GM18520 (cell line): ENCODE results near the gene GRAP.
"Not testable (repeated sequence)": the region's sequence is repeated elsewhere in the genome, so short reads cannot be mapped to it uniquely, and the experiment has no call there.

Experiments
- ATAC-seq: cut with Tn5 transposase; IDR thresholded peaks from one replicate; pipeline ENCODE4 v1.9.1; 2021; ENCODE audit not compliant: unreplicated experiment

GRAP gene

DNA sequence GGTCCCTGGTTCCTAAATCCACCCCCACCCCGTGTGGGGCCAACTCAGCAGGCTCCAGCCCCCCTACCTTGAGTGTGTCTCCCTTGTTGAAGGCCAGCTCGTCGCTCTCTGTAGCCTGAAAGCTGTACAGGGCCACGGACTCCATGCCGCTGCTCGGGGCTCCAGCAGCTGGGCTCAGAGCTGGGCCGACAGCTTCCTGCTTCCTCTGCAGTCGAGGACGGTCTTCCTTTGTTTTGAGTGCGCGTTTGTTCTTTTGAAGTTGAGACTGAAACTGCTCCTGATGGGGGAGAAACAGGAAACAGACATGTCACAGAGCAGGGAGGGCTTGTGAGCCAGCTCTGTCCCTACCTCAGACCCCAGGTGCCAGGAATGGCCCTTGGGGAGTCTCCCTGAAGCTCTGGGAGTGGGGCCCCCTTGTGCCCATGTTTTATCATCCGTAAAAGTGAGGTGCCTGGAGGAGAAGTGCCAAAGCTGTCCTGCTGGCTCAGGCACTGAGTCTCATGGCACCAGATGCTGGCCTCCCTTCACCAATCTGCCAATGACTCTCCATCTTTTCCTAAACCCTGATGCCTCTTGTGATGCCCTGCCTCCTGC lies at the start of gene GRAP:
GRAP (minus strand) TSS at position 176 of the 594 bp plus-strand sequence; CDS start at position 145, 31 bp downstream.
- not testable (repeated sequence) for ATAC-seq

DNA sequence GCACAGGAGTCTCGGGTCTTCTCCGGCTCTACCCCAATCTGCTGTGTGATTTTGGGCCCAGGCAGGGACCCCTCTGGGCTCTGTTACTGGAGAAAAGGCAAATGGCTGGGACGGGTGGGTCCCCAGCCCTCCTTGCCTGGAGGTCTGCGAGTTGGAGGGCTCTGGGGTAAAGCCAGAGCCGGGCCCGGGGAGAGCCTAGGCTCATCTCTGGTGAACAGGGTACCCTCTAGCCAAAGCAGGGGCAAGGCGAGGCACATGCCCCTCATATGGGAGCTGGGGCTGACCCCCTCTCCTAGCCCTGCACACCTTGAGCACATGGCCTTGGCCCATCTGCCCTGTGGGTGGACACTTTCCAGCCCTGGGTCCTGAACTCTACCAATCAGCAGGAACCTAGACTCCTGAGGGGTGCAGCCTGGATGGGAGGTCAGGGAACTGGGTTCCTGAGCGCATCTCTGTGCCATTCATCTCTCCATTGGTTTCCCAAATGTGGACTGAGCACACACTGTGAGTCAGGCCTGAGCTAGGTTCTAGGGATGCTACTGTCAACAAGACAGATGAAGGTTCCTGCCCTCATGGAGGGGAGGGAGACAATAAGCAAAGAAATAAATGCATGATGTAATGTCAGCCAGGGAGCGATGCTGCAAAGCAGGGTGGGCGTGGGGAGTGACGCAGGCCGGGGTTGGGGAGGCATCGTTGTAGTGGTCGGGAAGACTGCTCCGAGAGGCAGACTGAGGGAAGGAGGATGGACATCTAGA lies 47.1 kb upstream of the GRAP start:
- ATAC-seq = not testable (repeated sequence)

- not testable (repeated sequence) for ATAC-seq
Measured at GRCh38 chr17:19092737-19093683, 46.3 kb upstream of the GRAP start.

- not testable (repeated sequence) for ATAC-seq
Measured at GRCh38 chr17:19090058-19090772, 43.5 kb upstream of the GRAP start.

DNA sequence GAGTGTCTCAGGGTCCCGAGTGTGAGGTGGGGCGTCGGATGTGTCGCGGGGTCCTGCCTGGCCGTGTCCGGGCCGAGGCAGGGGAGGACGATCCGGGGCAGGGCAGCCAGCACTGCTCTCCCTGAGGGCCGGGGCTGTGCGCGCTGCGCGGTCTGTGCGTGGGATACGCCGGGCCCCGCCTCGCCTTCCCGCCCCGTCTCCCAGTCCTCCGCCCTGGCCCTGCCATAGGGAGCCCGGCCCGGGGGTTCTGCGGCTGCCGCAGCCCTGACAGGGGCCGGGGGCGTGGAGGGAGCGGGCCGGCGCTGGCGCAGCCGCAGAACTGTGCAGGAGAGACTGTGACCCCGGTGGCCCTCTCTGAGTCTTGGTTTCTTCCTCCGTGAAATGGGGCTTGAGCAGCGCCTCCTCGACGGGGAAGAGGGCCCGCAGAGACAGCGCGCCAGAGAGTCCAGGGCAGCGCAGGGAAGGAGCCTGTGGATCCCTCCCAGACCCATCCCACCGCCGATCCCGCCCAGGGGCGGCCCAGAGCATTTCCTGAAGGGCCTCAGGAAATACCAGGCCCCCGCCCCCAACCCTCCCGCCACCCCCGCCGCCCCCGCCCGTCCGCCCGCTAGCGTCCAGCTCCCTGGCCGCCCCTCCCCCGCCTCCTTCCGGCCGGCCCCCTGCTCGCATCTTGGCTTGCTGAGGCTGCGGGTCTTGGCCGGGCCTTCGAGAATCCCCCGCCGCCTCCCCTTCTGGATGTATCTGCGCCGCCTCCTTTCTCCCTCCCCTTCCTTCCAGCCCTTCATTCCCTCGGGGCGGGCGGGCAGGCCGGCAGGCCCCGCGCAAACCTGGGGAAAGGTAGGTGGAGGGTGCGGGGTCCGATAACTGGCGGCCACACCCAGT lies 42.3 kb upstream of the GRAP start:
- not testable (repeated sequence) for ATAC-seq

- not testable (repeated sequence) for ATAC-seq
Measured at GRCh38 chr17:19077386-19077785, 30.6 kb upstream of the GRAP start.

GRCh38 chr17:19076398-19077192 lies 29.8 kb upstream of the GRAP start:
- not testable (repeated sequence) for ATAC-seq

DNA sequence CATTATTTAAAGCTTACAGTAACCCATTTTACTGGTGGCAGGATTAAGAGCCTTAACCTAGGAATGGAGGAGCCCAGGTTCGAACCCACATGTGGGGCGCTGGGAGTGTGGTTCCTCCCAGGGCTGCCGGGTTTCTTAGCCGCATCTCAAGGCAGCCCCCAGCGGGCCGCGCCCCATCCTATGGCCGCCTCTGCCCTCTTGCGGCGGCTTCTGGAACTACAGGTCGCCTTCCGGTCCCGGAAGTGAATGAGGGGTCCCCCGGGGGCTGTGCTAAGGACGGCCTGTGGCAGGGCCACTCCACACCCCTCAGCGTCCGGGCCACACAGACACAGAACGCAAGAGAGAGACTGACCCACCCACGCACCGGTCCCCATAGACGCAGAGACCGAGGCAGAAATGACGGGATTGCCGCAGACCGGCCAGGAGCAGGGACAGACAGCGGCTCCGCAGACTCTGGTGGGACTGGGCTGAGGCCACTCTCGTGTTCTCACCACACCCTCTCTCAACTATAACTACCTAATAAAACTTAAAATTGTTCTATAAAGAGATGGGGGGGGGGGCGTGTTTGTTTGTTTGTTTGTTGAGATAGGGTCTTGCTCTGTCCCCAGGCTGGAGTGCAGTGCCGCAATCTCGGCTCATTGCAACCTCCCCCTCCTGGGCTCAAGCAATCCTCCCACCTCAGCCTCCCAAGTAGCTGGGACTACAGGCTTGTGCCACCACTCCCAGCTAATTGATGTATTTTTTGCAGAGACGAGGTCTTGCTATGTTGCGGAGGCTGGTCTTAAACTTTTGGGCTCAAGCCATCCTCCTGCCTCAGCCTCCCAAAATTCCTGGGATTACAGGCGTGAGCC lies 23.8 kb upstream of the GRAP start:
- ATAC-seq = peak; percentile 85

GRCh38 chr17:19064378-19064777 lies 17.6 kb upstream of the GRAP start:
- ATAC-seq = not testable (repeated sequence)

- ATAC-seq = peak; percentile 12
Measured at GRCh38 chr17:19063326-19063956, 16.7 kb upstream of the GRAP start.

- peak; percentile 49 for ATAC-seq
Measured at GRCh38 chr17:19062718-19063325, 16.1 kb upstream of the GRAP start.

- ATAC-seq = peak; percentile 33
Measured at GRCh38 chr17:19062009-19062717, 15.4 kb upstream of the GRAP start.

DNA sequence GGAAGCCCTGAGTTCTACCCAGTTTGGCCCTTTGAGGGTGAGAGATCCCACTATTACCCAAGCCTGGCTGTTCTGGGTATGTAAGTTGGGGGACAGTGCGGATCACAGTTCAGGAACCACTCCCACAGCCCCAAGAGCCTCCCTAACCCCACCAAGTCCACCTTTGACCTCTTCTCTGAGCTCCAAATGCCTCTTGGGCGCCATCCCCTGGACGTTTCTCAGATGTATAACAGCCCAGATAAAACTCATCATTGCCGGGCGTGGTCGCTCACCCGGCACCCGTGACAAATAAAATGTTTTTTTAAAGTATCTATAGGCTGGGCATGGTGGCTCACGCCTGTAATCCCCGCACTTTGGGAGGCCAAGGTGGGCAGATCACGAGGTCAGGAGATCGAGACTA lies 8.7 kb upstream of the GRAP start:
- ATAC-seq = not testable (repeated sequence)

DNA sequence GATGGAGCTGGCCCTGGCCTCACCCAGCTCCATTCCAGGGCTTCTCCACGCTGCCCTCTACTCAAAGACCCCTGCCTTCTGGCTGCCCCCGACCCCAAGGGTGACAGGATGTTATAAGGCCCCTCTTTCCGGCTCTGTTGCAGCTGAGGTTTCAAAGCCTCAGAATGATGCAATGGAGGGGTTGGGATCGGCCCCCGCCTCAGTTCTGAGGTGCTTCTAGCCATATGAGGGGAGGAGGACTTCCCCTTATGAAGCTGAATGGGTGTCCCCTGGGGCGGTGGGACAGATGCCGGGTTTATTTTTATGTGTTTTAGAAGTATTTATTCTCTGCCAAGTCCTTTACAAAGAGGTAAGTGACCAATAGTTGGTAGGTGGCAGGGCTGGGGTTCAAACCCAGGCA lies 2.1 kb upstream of the GRAP start:
- not testable (repeated sequence) for ATAC-seq

DNA sequence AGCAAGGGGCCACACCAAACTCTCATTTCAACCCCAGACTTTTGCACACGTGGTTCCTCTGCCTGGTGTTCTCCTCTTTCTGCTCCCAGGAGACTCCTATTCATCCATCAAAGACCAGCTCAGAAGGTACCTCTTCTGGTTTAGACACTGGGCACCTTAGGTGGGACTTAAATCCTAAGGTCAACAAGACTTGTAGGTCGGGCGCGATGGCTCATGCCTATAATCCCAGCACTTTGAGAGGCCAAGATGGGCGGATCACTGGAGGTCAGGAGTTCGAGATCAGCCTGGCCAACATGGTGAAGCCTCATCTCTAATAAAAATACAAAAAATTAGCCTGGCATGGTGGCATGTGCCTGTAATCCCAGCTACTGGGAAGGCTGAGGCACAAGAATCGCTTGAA lies 753 bp upstream of the GRAP start:
- ATAC-seq = not testable (repeated sequence)

DNA sequence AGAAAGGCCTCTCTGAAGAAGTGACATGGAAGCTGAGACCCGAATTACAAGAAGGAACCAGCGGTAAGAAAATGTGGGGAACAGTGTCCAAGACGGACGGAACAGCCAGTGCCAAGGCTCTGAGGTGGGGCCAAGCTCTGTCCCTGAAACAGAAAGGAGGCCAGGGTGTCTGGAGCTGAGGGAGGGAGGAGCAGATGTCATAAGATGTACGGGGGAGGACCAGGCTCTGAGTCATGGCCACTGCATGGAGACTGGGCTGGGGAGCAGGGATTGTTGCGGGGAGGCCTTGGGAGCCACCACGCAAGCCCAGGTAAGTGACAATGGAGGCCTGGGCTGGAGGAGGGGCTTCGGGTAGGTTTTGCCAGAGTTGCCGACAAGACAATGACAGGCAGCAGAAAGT lies 2.1 kb downstream of the GRAP start:
- not testable (repeated sequence) for ATAC-seq
